GM19023 (cell line): ENCODE data around the gene FOXP3.
"Not testable (repeated sequence)": the region's sequence is repeated elsewhere in the genome, so short reads cannot be mapped to it uniquely, and the experiment has no call there.

ENCODE experiments used
- ATAC-seq: cut with Tn5 transposase; IDR thresholded peaks from one replicate; pipeline ENCODE4 v1.9.1; 2021; ENCODE audit warnings: mild to moderate bottlenecking, moderate library complexity; ENCODE audit not compliant: unreplicated experiment

The FOXP3 gene

GRCh38 chrX:49264460-49264859 lies at the start of gene FOXP3:
Gene FOXP3 (minus strand): TSS chrX:49264710. CDS start chrX:49258505, 6,205 bp downstream.
- ATAC-seq = no peak

- no peak for ATAC-seq
Observed at GRCh38 chrX:49312176-49312575, 47.7 kb upstream of the FOXP3 start.

- no peak for ATAC-seq
Observed at GRCh38 chrX:49310371-49310770, 45.9 kb upstream of the FOXP3 start.

- ATAC-seq = no peak
Observed at GRCh38 chrX:49309401-49309981, 45.0 kb upstream of the FOXP3 start.

- no peak for ATAC-seq
Observed at GRCh38 chrX:49308604-49309269, 44.2 kb upstream of the FOXP3 start.

GRCh38 chrX:49307775-49308174 lies 43.3 kb upstream of the FOXP3 start:
- not testable (repeated sequence) for ATAC-seq

- ATAC-seq = no peak
Observed at GRCh38 chrX:49303346-49303745, 38.8 kb upstream of the FOXP3 start, which contains the start of gene GAGE10. Gene GAGE10 (plus strand): TSS chrX:49303646. CDS start chrX:49304860, 1,214 bp downstream.

GRCh38 chrX:49300703-49301102 lies 36.2 kb upstream of the FOXP3 start:
- no peak for ATAC-seq

- not testable (repeated sequence) for ATAC-seq
Observed at GRCh38 chrX:49299293-49299692, 34.8 kb upstream of the FOXP3 start.

- no peak for ATAC-seq
Observed at GRCh38 chrX:49292400-49293362, 28.2 kb upstream of the FOXP3 start.

- ATAC-seq = peak; percentile 64
Observed at GRCh38 chrX:49291615-49292337, 27.3 kb upstream of the FOXP3 start.

GRCh38 chrX:49290215-49290614 lies 25.7 kb upstream of the FOXP3 start:
- ATAC-seq = no peak

- ATAC-seq = no peak
Observed at GRCh38 chrX:49287665-49288064, 23.2 kb upstream of the FOXP3 start.

- ATAC-seq = no peak
Observed at GRCh38 chrX:49286581-49286980, 22.1 kb upstream of the FOXP3 start.

GRCh38 chrX:49286136-49286535 lies 21.6 kb upstream of the FOXP3 start:
- ATAC-seq = no peak

GRCh38 chrX:49284212-49284611 lies 19.7 kb upstream of the FOXP3 start:
- no peak for ATAC-seq

- no peak for ATAC-seq
Observed at GRCh38 chrX:49282647-49283011, 18.1 kb upstream of the FOXP3 start.

- ATAC-seq = no peak
Observed at GRCh38 chrX:49278081-49278480, 13.6 kb upstream of the FOXP3 start.

- ATAC-seq = no peak
Observed at GRCh38 chrX:49277535-49277830, 13.0 kb upstream of the FOXP3 start.

GRCh38 chrX:49276671-49277534 lies 12.4 kb upstream of the FOXP3 start:
- ATAC-seq = no peak
